ENCODE data around the gene GOLIM4. TPM values are rescaled to one million over a fixed set of nuclear protein-coding genes. Genes with fewer than 3 reads are reported as not detected.

GOLIM4 gene
- total RNA-seq, 4 donors from 2014 or later = 35.9 to 59.0 (median 52.0) TPM

- 86 to 92% methylated on average over 1 of the region's 1 CpG for WGBS, 2 donors
- no peak for DNase-seq (ENCODE audit: low spot score in 2 of 2)
- no peak for TF ChIP-seq CTCF (IDR thresholded peaks at IDR 0.05)
- TF ChIP-seq POLR2A (IDR thresholded peaks at IDR 0.05) = no peak
- no peak for TF ChIP-seq EP300 (IDR thresholded peaks at IDR 0.05)
- no peaks in the 10 kb centered on the region for H3K27me3 ChIP-seq
- H3K36me3 ChIP-seq = no peaks in the 10 kb centered on the region
- no peaks in the 10 kb centered on the region for H3K4me1 ChIP-seq
- H3K27ac ChIP-seq = no peak overlapping the region
- no peaks in the 10 kb centered on the region for H3K9me3 ChIP-seq
- no peak overlapping the region for H3K4me3 ChIP-seq
These were observed 18.1 kb upstream of the GOLIM4 start for GRCh38 chr3:168113848-168114247.

- Histone ChIP-seq H3K9me3 (no peaks in the 10 kb centered on the region), H3K36me3 (no peaks in the 10 kb centered on the region), H3K27ac (no peak overlapping the region), H3K4me1 (no peaks in the 10 kb centered on the region), H3K27me3 (no peaks in the 10 kb centered on the region), H3K4me3 (no peak overlapping the region)
- TF ChIP-seq POLR2A (IDR thresholded peaks at IDR 0.05) = no peak
- TF ChIP-seq EP300 (IDR thresholded peaks at IDR 0.05) = no peak
- TF ChIP-seq CTCF (IDR thresholded peaks at IDR 0.05) = no peak
- 74 to 79% methylated on average over 3 of the region's 3 CpGs for WGBS, 2 donors
- DNase-seq (ENCODE audit: low spot score in 2 of 2) = no peak
These were observed 17.2 kb upstream of the GOLIM4 start for GRCh38 chr3:168112894-168113293.

GRCh38 chr3:168104361-168104760, 8.6 kb upstream of the GOLIM4 start:
- DNase-seq (ENCODE audit: low spot score in 2 of 2) = no peak
- Histone ChIP-seq H3K36me3 (no peaks in the 10 kb centered on the region), H3K4me3 (no peak overlapping the region), H3K9me3 (no peaks in the 10 kb centered on the region), H3K27ac (no peak overlapping the region), H3K27me3 (no peaks in the 10 kb centered on the region), H3K4me1 (no peaks in the 10 kb centered on the region)
- no peak for TF ChIP-seq EP300 (IDR thresholded peaks at IDR 0.05)
- no peak for TF ChIP-seq CTCF (IDR thresholded peaks at IDR 0.05)
- TF ChIP-seq POLR2A (IDR thresholded peaks at IDR 0.05) = no peak

GRCh38 chr3:168102735-168103410, 7.1 kb upstream of the GOLIM4 start:
- WGBS, 2 donors = 73 to 87% methylated on average over 4 of the region's 4 CpGs
- TF ChIP-seq EP300 (IDR thresholded peaks at IDR 0.05) (no peak), POLR2A (IDR thresholded peaks at IDR 0.05) (no peak), CTCF (IDR thresholded peaks at IDR 0.05) (no peak)
- DNase-seq (ENCODE audit: low spot score in 2 of 2) = no peak

GRCh38 chr3:168100777-168101492, 5.2 kb upstream of the GOLIM4 start:
- 78 to 87% methylated on average over 3 of the region's 3 CpGs for WGBS, 2 donors
- Histone ChIP-seq H3K27ac (no peak overlapping the region), H3K9me3 (no peaks in the 10 kb centered on the region)

More at GRCh38 chr3:168102735-168103410, 7.1 kb upstream of the GOLIM4 start:
- Histone ChIP-seq H3K4me1 (no peaks in the 10 kb centered on the region), H3K36me3 (no peaks in the 10 kb centered on the region), H3K4me3 (no peak overlapping the region), H3K27me3 (no peaks in the 10 kb centered on the region), H3K9me3 (no peaks in the 10 kb centered on the region), H3K27ac (no peak overlapping the region)

More at GRCh38 chr3:168100777-168101492, 5.2 kb upstream of the GOLIM4 start:
- TF ChIP-seq EP300 (IDR thresholded peaks at IDR 0.05) = no peak
- no peak for TF ChIP-seq CTCF (IDR thresholded peaks at IDR 0.05)
- TF ChIP-seq POLR2A (IDR thresholded peaks at IDR 0.05) = no peak
- Histone ChIP-seq H3K4me1 (peaks cover 0 to 8% (median 0%) of the 10 kb centered on the region in 4 donors), H3K36me3 (no peaks in the 10 kb centered on the region), H3K27me3 (no peaks in the 10 kb centered on the region), H3K4me3 (no peak overlapping the region)
- DNase-seq (ENCODE audit: low spot score in 2 of 2) = no peak
